A549 (cell line): ENCODE measurements around the gene SRCIN1. TPM values are rescaled to one million over a fixed set of nuclear protein-coding genes. Genes with fewer than 3 reads are reported as not detected.
A peak's percentile ranks its signal among the peaks of the same experiment; 100 is the strongest.

ENCODE experiments used
- ATAC-seq, 2 experiments: fragments of 200-7000 bp in 1 of 2; fragments of >200 bp in 1 of 2; cut with Nextera tagmentation in 1 of 2; cut with Tn5 transposase in 1 of 2; 3 replicates each; pipeline versions ENCODE4 v1.8.0 to v1.9.1; 2018 to 2020; ENCODE audit warnings: mild to moderate bottlenecking in 1 of 2, moderate library complexity in 1 of 2
- CTCF ChIA-PET: fragments of 300-600 bp; sonication (Branson Sonifier 250); formaldehyde crosslinking; extraction: SDS; loops from one replicate; lab custom pipeline; 2021; ENCODE audit warnings: antibody characterized with exemption, inconsistent platforms; lab: Yijun Ruan, JAX
- POLR2A ChIA-PET: fragments of 350-600 bp; formaldehyde crosslinking; extraction: SDS; loops from one replicate; lab custom pipeline; 2021; ENCODE audit warnings: antibody characterized with exemption, inconsistent platforms; lab: Yijun Ruan, JAX
- DNase-seq, 2 experiments: peaks; one replicate each; pipeline versions ENCODE4 v3.0.0 to v3.0.0-alpha.2; 2011 to 2016; ENCODE audit warnings: low read depth in 1 of 2, low spot score in 1 of 2
- FAIRE-seq: peaks from 2 replicates; lab custom pipeline; 2011; peaks lifted over from hg19 to GRCh38; lab: Jason Lieb, UNC
- H3K27ac ChIP-seq, 2 experiments: fragments of >200 bp; sonication (Bioruptor Twin); formaldehyde crosslinking; 3 replicates each; pipeline ENCODE4 v1.5.1; 2016 to 2017
- H3K4me1 ChIP-seq: fragments of >200 bp; sonication (Bioruptor Twin); formaldehyde crosslinking; 3 replicates; pipeline ENCODE4 v1.6.1; 2016
- H3K4me2 ChIP-seq: fragments of >200 bp; sonication (Bioruptor Twin); formaldehyde crosslinking; 3 replicates; pipeline ENCODE4 v1.6.1; 2016
- H3K4me3 ChIP-seq: fragments of >200 bp; sonication (Bioruptor Twin); formaldehyde crosslinking; 3 replicates; pipeline ENCODE4 v1.5.1; 2016
- H3K9me3 ChIP-seq: fragments of >200 bp; sonication (Bioruptor Twin); formaldehyde crosslinking; 3 replicates; pipeline ENCODE4 v1.6.1; 2016
- BHLHE40 ChIP-seq: IDR thresholded peaks from 2 replicates; pipeline ENCODE4 v1.6.1; 2012; ENCODE audit warnings: low read depth, low read length, inconsistent platforms
- CBX2 ChIP-seq: fragments of 200-600 bp; sonication (generic); IDR thresholded peaks from 2 replicates; pipeline ENCODE4 v1.6.1; 2016; ENCODE audit warnings: low read depth, mild to moderate bottlenecking, borderline replicate concordance
- CBX8 ChIP-seq: fragments of 200-600 bp; sonication (generic); IDR thresholded peaks from 2 replicates; pipeline ENCODE4 v1.6.1; 2016
- CEBPB ChIP-seq, 2 experiments: fragments of >200 bp in 1 of 2; sonication (Bioruptor Twin) in 1 of 2; formaldehyde crosslinking in 1 of 2; IDR thresholded peaks; 2 replicates each; pipeline ENCODE4 v1.6.1; 2012 to 2016
- CHD4 ChIP-seq: fragments of 200-600 bp; sonication (generic); IDR thresholded peaks from 2 replicates; pipeline ENCODE4 v1.6.1; 2016; ENCODE audit warnings: antibody characterized with exemption, mild to moderate bottlenecking, borderline replicate concordance
- EHF ChIP-seq: fragments of 250-450 bp; sonication (Bioruptor Pico); IDR thresholded peaks from 2 replicates; pipeline ENCODE4 v1.5.0; 2020; ENCODE audit warnings: mild to moderate bottlenecking
- EP300 ChIP-seq, 2 experiments: fragments of >200 bp; sonication (Bioruptor Twin); formaldehyde crosslinking; IDR thresholded peaks; 2 replicates in 1 of 2; 3 replicates in 1 of 2; pipeline ENCODE4 v1.6.1; 2016 to 2017
- ESRRA ChIP-seq: fragments of 150-350 bp; IDR thresholded peaks from 2 replicates; pipeline ENCODE4 v1.6.1; 2014; ENCODE audit warnings: mild to moderate bottlenecking, low read length, borderline replicate concordance
- FOSB ChIP-seq: fragments of 250-450 bp; sonication (Bioruptor Pico); IDR thresholded peaks from 2 replicates; pipeline ENCODE4 v1.5.0; 2020; ENCODE audit warnings: mild to moderate bottlenecking, moderate library complexity
- FOSL2 ChIP-seq, 2 experiments: fragments of 450-650 bp in 1 of 2; fragments of >200 bp in 1 of 2; sonication (Bioruptor Twin) in 1 of 2; formaldehyde crosslinking; IDR thresholded peaks; 2 replicates each; pipeline versions ENCODE4 v1.5.0 to v1.6.1; 2016 to 2020; ENCODE audit warnings: mild to moderate bottlenecking in 1 of 2, moderate library complexity in 1 of 2
- GATA3 ChIP-seq: IDR thresholded peaks from 2 replicates; pipeline ENCODE4 v1.6.1; 2012; ENCODE audit warnings: borderline replicate concordance
- HOXB13 ChIP-seq: fragments of 250-450 bp; sonication (Bioruptor Pico); IDR thresholded peaks from 2 replicates; pipeline ENCODE4 v1.5.0; 2020; ENCODE audit warnings: low read depth, mild to moderate bottlenecking, moderate library complexity
- HOXB5 ChIP-seq: fragments of 250-450 bp; sonication (Bioruptor Pico); IDR thresholded peaks from 2 replicates; pipeline ENCODE4 v1.5.0; 2020; ENCODE audit warnings: mild to moderate bottlenecking, moderate library complexity
- MAZ ChIP-seq: fragments of 150-350 bp; IDR thresholded peaks from 2 replicates; pipeline ENCODE4 v1.6.1; 2014; ENCODE audit warnings: antibody characterized with exemption, low read depth, low read length, borderline replicate concordance
- PHF8 ChIP-seq: fragments of 200-600 bp; sonication (generic); IDR thresholded peaks from 2 replicates; pipeline ENCODE4 v1.6.1; 2016; ENCODE audit warnings: low read depth, mild to moderate bottlenecking, antibody characterized with exemption, moderate library complexity, borderline replicate concordance
- RCOR1 ChIP-seq: fragments of 150-350 bp; IDR thresholded peaks from 2 replicates; pipeline ENCODE4 v1.6.1; 2014; ENCODE audit warnings: antibody characterized with exemption, low read length, low read depth
- RFX5 ChIP-seq: fragments of 450-650 bp; IDR thresholded peaks from 2 replicates; pipeline ENCODE4 v1.7.1; 2014; ENCODE audit warnings: antibody characterized with exemption, mild to moderate bottlenecking, moderate library complexity
- RNF2 ChIP-seq: fragments of 200-600 bp; sonication (generic); IDR thresholded peaks from 2 replicates; pipeline ENCODE4 v1.6.1; 2016; ENCODE audit warnings: low read depth, mild to moderate bottlenecking, antibody characterized with exemption, moderate library complexity, borderline replicate concordance
- WGBS: methylation state at CpG from one replicate; pipeline ENCODE4 v1.1.6; 2017; ENCODE audit errors: missing lambda C conversion rate; 5-methylcytosine and 5-hydroxymethylcytosine counted together
- polyA plus RNA-seq, 4 experiments: library from polyadenylated mRNA; depleted of rRNA in 3 of 4; stranded (reverse); fragments of >200 nt; fragmentation: RNase III in 1 of 4; extraction: RNeasy Plus Mini Kit Qiagen cat#74134 plus additional on column Dnase treatment in 1 of 4; gene quantifications; 2 replicates in 3 of 4; 3 replicates in 1 of 4; pipeline ENCODE4 v1.2.3, GENCODE V29; 2011 to 2017
- TF ChIP-seq, protein P1 (sequence below): fragments of 250-450 bp; sonication (Bioruptor Pico); IDR thresholded peaks from 2 replicates; pipeline ENCODE4 v1.5.0; 2020; ENCODE audit warnings: low read depth, mild to moderate bottlenecking, moderate library complexity
- TF ChIP-seq, protein P2 (sequence below): IDR thresholded peaks from 2 replicates; pipeline ENCODE4 v1.6.1; 2012
- TF ChIP-seq, protein P3 (sequence below): IDR thresholded peaks from 2 replicates; pipeline ENCODE4 v1.6.1; 2012
- TF ChIP-seq, protein P4 (sequence below): fragments of >200 bp; sonication (Bioruptor Twin); formaldehyde crosslinking; IDR thresholded peaks from 3 replicates; pipeline ENCODE4 v1.5.1; 2016
- TF ChIP-seq, protein P5 (sequence below): IDR thresholded peaks from 2 replicates; pipeline ENCODE4 v1.6.1; 2012; ENCODE audit warnings: low read depth, borderline replicate concordance

The SRCIN1 gene
- polyA plus RNA-seq, 2 of the 4 experiments (the other 2 are of a cell fraction) = 1.4 to 2.1 TPM

DNA sequence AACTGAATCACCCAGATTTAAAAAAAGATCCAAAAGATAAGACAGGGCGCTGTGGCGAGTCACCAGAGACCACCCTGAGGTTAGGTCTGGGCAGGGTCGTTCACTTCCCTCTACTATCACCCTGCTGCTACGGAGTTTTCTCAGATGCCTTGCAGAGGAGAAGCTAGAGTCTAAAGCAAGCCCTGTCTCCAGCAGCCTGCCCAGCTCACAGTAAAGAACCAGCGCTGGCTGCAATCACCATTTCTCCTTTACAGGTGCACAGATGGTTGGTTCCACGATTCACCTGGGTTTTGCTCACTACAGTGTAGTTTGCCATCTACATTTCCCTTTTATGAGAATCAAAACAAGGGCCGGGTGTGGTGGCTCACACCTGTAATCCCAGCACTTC, 71.3 kb downstream of the SRCIN1 start:
- ATAC-seq (peak in 1 of 2 experiments; percentile 51; a peak in 3 of 6 replicates), FAIRE-seq (no peak), DNase-seq (no peak)
- Histone ChIP-seq H3K4me3 (no peak overlapping the region), H3K9me3 (no peaks in the 10 kb centered on the region), H3K27ac (no peak overlapping the region), H3K4me1 (no peaks in the 10 kb centered on the region), H3K4me2 (no peak overlapping the region)
- WGBS = 54% methylated on average over 7 of the region's 7 CpGs
- TF ChIP-seq HOXB13 (CRISPR knock-in tag) (no peak), FOSL2 (IDR thresholded peaks at IDR 0.05) (no peak), FOSL2 (CRISPR knock-in tag; IDR thresholded peaks at IDR 0.05) (no peak), EHF (CRISPR knock-in tag) (no peak), CBX8 (no peak), PHF8 (no peak), ESRRA (no peak), RFX5 (no peak), HOXB5 (no peak), GATA3 (no peak), FOSB (CRISPR knock-in tag) (no peak), EP300 (IDR thresholded peaks at IDR 0.05) (no peak), BHLHE40 (no peak), CEBPB (IDR thresholded peaks at IDR 0.05) (no peak)
- TF ChIP-seq, protein P1, sequence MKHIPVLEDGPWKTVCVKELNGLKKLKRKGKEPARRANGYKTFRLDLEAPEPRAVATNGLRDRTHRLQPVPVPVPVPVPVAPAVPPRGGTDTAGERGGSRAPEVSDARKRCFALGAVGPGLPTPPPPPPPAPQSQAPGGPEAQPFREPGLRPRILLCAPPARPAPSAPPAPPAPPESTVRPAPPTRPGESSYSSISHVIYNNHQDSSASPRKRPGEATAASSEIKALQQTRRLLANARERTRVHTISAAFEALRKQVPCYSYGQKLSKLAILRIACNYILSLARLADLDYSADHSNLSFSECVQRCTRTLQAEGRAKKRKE (CRISPR knock-in tag) = no peak
- TF ChIP-seq, protein P2, sequence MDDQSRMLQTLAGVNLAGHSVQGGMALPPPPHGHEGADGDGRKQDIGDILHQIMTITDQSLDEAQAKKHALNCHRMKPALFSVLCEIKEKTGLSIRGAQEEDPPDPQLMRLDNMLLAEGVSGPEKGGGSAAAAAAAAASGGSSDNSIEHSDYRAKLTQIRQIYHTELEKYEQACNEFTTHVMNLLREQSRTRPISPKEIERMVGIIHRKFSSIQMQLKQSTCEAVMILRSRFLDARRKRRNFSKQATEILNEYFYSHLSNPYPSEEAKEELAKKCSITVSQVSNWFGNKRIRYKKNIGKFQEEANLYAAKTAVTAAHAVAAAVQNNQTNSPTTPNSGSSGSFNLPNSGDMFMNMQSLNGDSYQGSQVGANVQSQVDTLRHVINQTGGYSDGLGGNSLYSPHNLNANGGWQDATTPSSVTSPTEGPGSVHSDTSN = no peak
- TF ChIP-seq, protein P3, sequence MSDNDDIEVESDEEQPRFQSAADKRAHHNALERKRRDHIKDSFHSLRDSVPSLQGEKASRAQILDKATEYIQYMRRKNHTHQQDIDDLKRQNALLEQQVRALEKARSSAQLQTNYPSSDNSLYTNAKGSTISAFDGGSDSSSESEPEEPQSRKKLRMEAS = no peak
- TF ChIP-seq, protein P4, sequence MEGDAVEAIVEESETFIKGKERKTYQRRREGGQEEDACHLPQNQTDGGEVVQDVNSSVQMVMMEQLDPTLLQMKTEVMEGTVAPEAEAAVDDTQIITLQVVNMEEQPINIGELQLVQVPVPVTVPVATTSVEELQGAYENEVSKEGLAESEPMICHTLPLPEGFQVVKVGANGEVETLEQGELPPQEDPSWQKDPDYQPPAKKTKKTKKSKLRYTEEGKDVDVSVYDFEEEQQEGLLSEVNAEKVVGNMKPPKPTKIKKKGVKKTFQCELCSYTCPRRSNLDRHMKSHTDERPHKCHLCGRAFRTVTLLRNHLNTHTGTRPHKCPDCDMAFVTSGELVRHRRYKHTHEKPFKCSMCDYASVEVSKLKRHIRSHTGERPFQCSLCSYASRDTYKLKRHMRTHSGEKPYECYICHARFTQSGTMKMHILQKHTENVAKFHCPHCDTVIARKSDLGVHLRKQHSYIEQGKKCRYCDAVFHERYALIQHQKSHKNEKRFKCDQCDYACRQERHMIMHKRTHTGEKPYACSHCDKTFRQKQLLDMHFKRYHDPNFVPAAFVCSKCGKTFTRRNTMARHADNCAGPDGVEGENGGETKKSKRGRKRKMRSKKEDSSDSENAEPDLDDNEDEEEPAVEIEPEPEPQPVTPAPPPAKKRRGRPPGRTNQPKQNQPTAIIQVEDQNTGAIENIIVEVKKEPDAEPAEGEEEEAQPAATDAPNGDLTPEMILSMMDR = no peak
- POLR2A ChIA-PET = interaction anchor here (0.7 kb wide), 1 partner anchor 70 kb away, joined by 5 read pairs; no protein-coding TSS in a partner anchor
- CTCF ChIA-PET = interaction anchor here (0.6 to 5.1 kb wide), 12 partner anchors 14 to 615 kb away, joined by 3 to 38 read pairs (median 4); no protein-coding TSS in a partner anchor

DNA sequence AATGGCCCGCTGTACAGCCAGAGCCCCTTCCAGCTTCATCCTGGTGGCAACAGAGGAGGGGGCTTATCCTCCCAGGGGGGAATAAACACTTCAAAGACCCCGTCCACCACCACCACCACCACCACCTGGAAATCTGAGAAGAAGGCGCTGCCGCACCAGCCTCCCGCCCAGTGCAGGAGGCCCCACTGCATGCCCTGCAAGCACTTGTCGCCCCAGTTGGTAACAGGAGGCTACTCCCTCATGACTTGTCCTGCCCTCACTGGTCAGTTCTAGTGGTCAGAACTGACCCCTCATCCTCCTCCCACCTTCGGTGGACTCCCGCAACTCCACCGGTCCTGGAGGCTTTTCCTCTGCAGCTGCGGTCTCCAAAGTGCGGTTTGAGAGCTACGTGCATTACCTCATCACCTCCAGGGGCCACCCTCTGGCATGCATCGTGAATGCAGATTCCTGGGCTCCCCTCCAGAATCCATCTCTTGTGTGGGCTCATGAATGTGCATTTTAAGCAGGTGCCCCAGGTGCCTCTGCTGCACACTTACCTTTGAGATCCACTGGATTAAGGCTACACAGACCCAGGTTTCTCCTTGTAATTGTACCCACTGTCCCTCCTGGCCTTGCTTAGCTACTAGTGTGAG, 71.8 kb downstream of the SRCIN1 start:
- no peak overlapping the region for H3K4me2 ChIP-seq
- FAIRE-seq = no peak
- no peak overlapping the region for H3K27ac ChIP-seq
- H3K4me1 ChIP-seq = no peaks in the 10 kb centered on the region
- no peak for TF ChIP-seq FOSL2 (IDR thresholded peaks at IDR 0.05)
- no peak for TF ChIP-seq FOSL2 (CRISPR knock-in tag; IDR thresholded peaks at IDR 0.05)
- TF ChIP-seq MAZ = no peak
- no peak for TF ChIP-seq RNF2
- TF ChIP-seq, protein P5, sequence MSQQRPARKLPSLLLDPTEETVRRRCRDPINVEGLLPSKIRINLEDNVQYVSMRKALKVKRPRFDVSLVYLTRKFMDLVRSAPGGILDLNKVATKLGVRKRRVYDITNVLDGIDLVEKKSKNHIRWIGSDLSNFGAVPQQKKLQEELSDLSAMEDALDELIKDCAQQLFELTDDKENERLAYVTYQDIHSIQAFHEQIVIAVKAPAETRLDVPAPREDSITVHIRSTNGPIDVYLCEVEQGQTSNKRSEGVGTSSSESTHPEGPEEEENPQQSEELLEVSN = no peak
- no peak for TF ChIP-seq RCOR1
- TF ChIP-seq CBX2 = no peak
- TF ChIP-seq CHD4 = no peak
- WGBS = 89% methylated on average over 13 of the region's 13 CpGs
- DNase-seq = no peak
- H3K9me3 ChIP-seq = no peaks in the 10 kb centered on the region
- H3K4me3 ChIP-seq = no peak overlapping the region
- ChIA-PET POLR2A (interaction anchor here (0.7 kb wide), 1 partner anchor 70 kb away, joined by 5 read pairs; no protein-coding TSS in a partner anchor), CTCF (interaction anchor here (0.6 to 5.1 kb wide), 9 partner anchors 16 to 209 kb away, joined by 3 to 38 read pairs (median 5); no protein-coding TSS in a partner anchor)
- ATAC-seq = peak; percentile 35 to 41; a peak in 4 of 6 replicates
